Natural killer cell (primary cell): ENCODE data around the gene CYLD. TPM values are rescaled to one million over a fixed set of nuclear protein-coding genes. Genes with fewer than 3 reads are reported as not detected.

ENCODE experiments used
- ATAC-seq, 3 donors: fragments of 150-1000 bp in 2 of 3; fragments of 200-7000 bp in 1 of 3; cut with Tn5 transposase; 1 replicate in 1 of 3; 2 replicates in 2 of 3; pipeline ENCODE4 v1.10.0; 2021; ENCODE audit warnings: mild to moderate bottlenecking in 2 of 3, moderate library complexity in 2 of 3
- DNase-seq, 2 donors: peaks; one replicate each; pipeline versions ENCODE4 v3.0.0 to v3.0.0-alpha.2; 2013 to 2021; ENCODE audit warnings: mixed read lengths in 1 of 2
- H3K27ac ChIP-seq: one replicate; pipeline ENCODE4 v1.5.1; 2013; ENCODE audit warnings: mild to moderate bottlenecking, low read length
- H3K27me3 ChIP-seq: one replicate; pipeline ENCODE4 v1.6.1; 2013; ENCODE audit warnings: low read length; ENCODE audit not compliant: control insufficient read depth, insufficient read depth
- H3K36me3 ChIP-seq: one replicate; pipeline ENCODE4 v1.6.1; 2013; ENCODE audit warnings: low read length; ENCODE audit not compliant: control insufficient read depth, insufficient read depth
- H3K4me1 ChIP-seq: one replicate; pipeline ENCODE4 v1.6.1; 2013; ENCODE audit warnings: low read length; ENCODE audit not compliant: control insufficient read depth, insufficient read depth
- H3K4me3 ChIP-seq: one replicate; pipeline ENCODE4 v1.5.1; 2013; ENCODE audit warnings: low read length
- H3K9me3 ChIP-seq: one replicate; pipeline ENCODE4 v1.6.1; 2013; ENCODE audit warnings: low read length; ENCODE audit not compliant: control insufficient read depth, insufficient read depth
- H3K27ac Mint-ChIP-seq, 2 donors: one replicate each; pipeline ENCODE4 v1.8.0; 2022; ENCODE audit warnings: mild to moderate bottlenecking in 2 of 2, mixed read lengths in 2 of 2, moderate library complexity in 1 of 2
- H3K27me3 Mint-ChIP-seq, 2 donors: one replicate each; pipeline ENCODE4 v1.8.0; 2022; ENCODE audit warnings: low read depth in 2 of 2, mixed read lengths in 2 of 2
- H3K36me3 Mint-ChIP-seq: one replicate; pipeline ENCODE4 v1.8.0; 2022; ENCODE audit warnings: mixed read lengths
- H3K4me1 Mint-ChIP-seq, 2 donors: one replicate each; pipeline ENCODE4 v1.8.0; 2022; ENCODE audit warnings: mixed read lengths in 2 of 2
- H3K4me3 Mint-ChIP-seq: one replicate; pipeline ENCODE4 v1.8.0; 2022; ENCODE audit warnings: mild to moderate bottlenecking, moderate library complexity, mixed read lengths
- H3K9me3 Mint-ChIP-seq, 2 donors: one replicate each; pipeline ENCODE4 v1.8.0; 2022; ENCODE audit warnings: mixed read lengths in 2 of 2
- CTCF ChIP-seq: fragments of 200-600 bp; IDR thresholded peaks from one replicate; pipeline ENCODE4 v1.8.0; 2022; ENCODE audit warnings: antibody characterized with exemption
- WGBS: methylation state at CpG from one replicate; pipeline ENCODE4 v1.1.7; 2013; ENCODE audit warnings: missing lambda C conversion rate; ENCODE audit not compliant: insufficient coverage; 5-methylcytosine and 5-hydroxymethylcytosine counted together
- intact Hi-C: fragments of 100-400 bp; cut with micrococcal nuclease; formaldehyde crosslinking; loops from one replicate; pipeline ENCODE4 v1.14.2; 2022
- total RNA-seq, 4 donors: library from RNA; stranded (reverse); fragments of 120-200 nt in 1 of 4; gene quantifications; one replicate each; pipeline versions ENCODE4 v1.2.3 to v1.2.4, GENCODE V29; 2013 to 2022

The CYLD gene
- total RNA-seq, 3 donors from 2014 or later (not counting 1 experiment from before 2014, with no cell fraction given) = 227 to 246 (median 236) TPM

DNA sequence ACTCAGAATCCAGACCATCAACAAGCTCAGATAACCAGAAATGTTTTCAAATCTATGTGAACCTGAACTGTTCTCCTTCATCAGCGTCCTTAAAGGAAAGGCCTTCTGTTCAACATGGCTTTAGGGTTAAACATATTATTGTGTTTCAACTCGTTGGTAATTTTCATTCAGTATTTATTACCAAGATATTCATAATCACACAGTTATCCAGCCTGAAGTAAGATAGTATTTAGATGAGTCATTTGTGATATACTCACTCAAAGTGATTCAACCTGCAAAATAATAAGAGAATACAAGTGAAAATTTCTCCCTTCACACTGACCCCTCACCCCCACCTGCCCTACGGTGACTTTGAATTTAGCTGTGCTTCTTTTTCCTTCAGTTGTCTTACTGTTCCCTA, 3.0 kb downstream of the CYLD start:
- ATAC-seq (no peak), DNase-seq (peak in 1 of 2 donors; percentile 24)
- H3K27ac ChIP-seq = peak overlapping the region; percentile 49
- Mint-ChIP-seq H3K4me1 (peaks cover 60 to 65% of the 10 kb centered on the region in 2 donors), H3K4me3 (peak overlapping the region; percentile 89), H3K27ac (peak overlapping the region; percentile 97 to 99), H3K9me3 (no peaks in the 10 kb centered on the region), H3K36me3 (peaks cover 6% of the 10 kb centered on the region), H3K27me3 (no peaks in the 10 kb centered on the region)
- peaks cover 30% of the 10 kb centered on the region for H3K36me3 ChIP-seq
- no peak for TF ChIP-seq CTCF
- H3K27me3 ChIP-seq = no peaks in the 10 kb centered on the region
- H3K9me3 ChIP-seq = no peaks in the 10 kb centered on the region
- H3K4me3 ChIP-seq = no peak overlapping the region
- intact Hi-C loops = loop anchor here (5.0 to 10.0 kb wide), 3 partner anchors 60 to 718 kb away; partner anchors contain the start of genes BRD7 and CNEP1R1
- peaks cover 26% of the 10 kb centered on the region for H3K4me1 ChIP-seq
- no CpG with 5 or more reads among the region's 3 CpGs for WGBS

DNA sequence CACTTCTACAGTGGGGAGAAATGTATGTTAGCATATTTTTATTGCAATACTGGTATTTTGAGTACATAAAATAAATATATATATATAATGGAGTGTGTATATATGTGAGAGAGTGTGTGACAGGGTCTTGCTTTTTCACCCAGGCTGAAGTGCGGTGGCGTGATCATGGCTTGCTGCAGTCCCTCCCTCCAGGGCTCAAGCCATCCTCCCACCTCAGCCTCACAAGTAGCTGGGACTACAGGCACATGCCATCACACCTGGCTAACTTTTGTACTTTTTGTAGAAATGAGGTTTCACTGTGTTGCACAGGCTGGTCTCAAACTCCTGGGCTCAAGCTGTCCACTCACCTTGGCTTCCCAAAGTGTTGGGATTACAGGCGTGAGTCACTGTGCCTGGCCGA, 4.1 kb downstream of the CYLD start:
- TF ChIP-seq CTCF = no peak
- H3K4me3 Mint-ChIP-seq = peak overlapping the region; percentile 66
- H3K36me3 Mint-ChIP-seq = peaks cover 12% of the 10 kb centered on the region
- H3K36me3 ChIP-seq = peaks cover 39% of the 10 kb centered on the region
- H3K9me3 ChIP-seq = no peaks in the 10 kb centered on the region
- H3K27me3 Mint-ChIP-seq = no peaks in the 10 kb centered on the region
- ATAC-seq (no peak), DNase-seq (peak in 1 of 2 donors; percentile 21)
- H3K4me1 ChIP-seq = peaks cover 25% of the 10 kb centered on the region
- H3K27ac Mint-ChIP-seq = peak overlapping the region; percentile 97 to 99
- H3K4me1 Mint-ChIP-seq = peaks cover 51 to 60% of the 10 kb centered on the region in 2 donors
- H3K4me3 ChIP-seq = no peak overlapping the region
- H3K27ac ChIP-seq = peak overlapping the region; percentile 49
- H3K9me3 Mint-ChIP-seq = no peaks in the 10 kb centered on the region
- intact Hi-C loops = loop anchor here (2.0 to 10.0 kb wide), 4 partner anchors 59 to 419 kb away; partner anchors contain the start of genes BRD7 and NKD1
- 79% methylated on average over 4 of the region's 4 CpGs for WGBS
- no peaks in the 10 kb centered on the region for H3K27me3 ChIP-seq

- Histone ChIP-seq H3K27me3 (no peaks in the 10 kb centered on the region), H3K36me3 (peaks cover 52% of the 10 kb centered on the region), H3K4me1 (peaks cover 20% of the 10 kb centered on the region), H3K27ac (peak overlapping the region; percentile 80), H3K9me3 (no peaks in the 10 kb centered on the region), H3K4me3 (no peak overlapping the region)
- Mint-ChIP-seq H3K9me3 (no peaks in the 10 kb centered on the region), H3K36me3 (peaks cover 14% of the 10 kb centered on the region), H3K4me3 (peak overlapping the region; percentile 83), H3K27me3 (no peaks in the 10 kb centered on the region), H3K27ac (peak overlapping the region; percentile 87 to 92), H3K4me1 (peaks cover 41 to 53% of the 10 kb centered on the region in 2 donors)
- intact Hi-C loops = loop anchor here (1.0 to 10.0 kb wide), 5 partner anchors 57 to 421 kb away; partner anchors contain the start of genes BRD7 and NKD1
- 0% methylated on average over 6 of the region's 7 CpGs for WGBS
- ATAC-seq = peak; percentile 66 to 85 (median 73)
- TF ChIP-seq CTCF = peak; percentile 56
- DNase-seq = peak in 1 of 2 donors; percentile 79
Observed at GRCh38 chr16:50747207-50747956, 5.5 kb downstream of the CYLD start.
